GM06990 (cell line): ENCODE results near the gene SLC1A4.
A peak's percentile ranks its signal among the peaks of the same experiment; 100 is the strongest.

Experiments
- DNase-seq: peaks from one replicate; pipeline ENCODE4 v3.0.0-alpha.2; 2011; ENCODE audit not compliant: insufficient read length; ENCODE audit errors: extremely low read depth
- H3K27me3 ChIP-seq: replicated peaks from 2 replicates; pipeline ENCODE4 v1.6.0; 2011; ENCODE audit warnings: low read length; ENCODE audit not compliant: control insufficient read depth, insufficient read depth
- H3K36me3 ChIP-seq: 2 replicates; pipeline ENCODE4 v1.5.1; 2011; ENCODE audit warnings: low read length; ENCODE audit not compliant: control insufficient read depth, insufficient read depth
- H3K4me3 ChIP-seq: replicated peaks from 2 replicates; pipeline ENCODE4 v1.5.1; 2011; ENCODE audit warnings: low read depth, mild to moderate bottlenecking, control low read depth, low read length
- CTCF ChIP-seq: IDR thresholded peaks from 2 replicates; pipeline ENCODE4 v1.5.1; 2011; ENCODE audit warnings: low read length, control low read depth, mild to moderate bottlenecking, inconsistent platforms; ENCODE audit not compliant: insufficient read depth, poor library complexity, severe bottlenecking

SLC1A4 gene

GRCh38 chr2:64982932-64983331 is 6.3 kb upstream of the SLC1A4 start:
- no peak for TF ChIP-seq CTCF
- Histone ChIP-seq H3K27me3 (no peaks in the 10 kb centered on the region), H3K4me3 (no peak overlapping the region), H3K36me3 (no peaks in the 10 kb centered on the region)
- no peak for DNase-seq

- DNase-seq, result no peak
- no peaks in the 10 kb centered on the region for H3K36me3 ChIP-seq
- no peak for TF ChIP-seq CTCF
- no peak overlapping the region for H3K4me3 ChIP-seq
- H3K27me3 ChIP-seq, result no peaks in the 10 kb centered on the region
Measured at GRCh38 chr2:64985447-64985846, 3.8 kb upstream of the SLC1A4 start.

GRCh38 chr2:64987001-64987955 is 1.9 kb upstream of the SLC1A4 start:
- DNase-seq, result peak; percentile 37
- Histone ChIP-seq H3K36me3 (no peaks in the 10 kb centered on the region), H3K27me3 (no peaks in the 10 kb centered on the region), H3K4me3 (peak overlapping the region; percentile 94)
- TF ChIP-seq CTCF, result no peak

- no peak for TF ChIP-seq CTCF
- Histone ChIP-seq H3K4me3 (peak overlapping the region; percentile 94), H3K36me3 (peaks cover 1% of the 10 kb centered on the region), H3K27me3 (no peaks in the 10 kb centered on the region)
- no peak for DNase-seq
Measured at GRCh38 chr2:64987956-64988419, 1.2 kb upstream of the SLC1A4 start.

GRCh38 chr2:64988420-64989125 is 626 bp upstream of the SLC1A4 start:
- Histone ChIP-seq H3K27me3 (no peaks in the 10 kb centered on the region), H3K36me3 (peaks cover 1% of the 10 kb centered on the region), H3K4me3 (peak overlapping the region; percentile 94)
- DNase-seq, result peak; percentile 84
- TF ChIP-seq CTCF, result no peak
